HepG2 (cell line): ENCODE data around the gene PRODH. TPM values are rescaled to one million over a fixed set of nuclear protein-coding genes. Genes with fewer than 3 reads are reported as not detected.

ENCODE experiments used
- ATAC-seq: fragments of 200-7000 bp; cut with Tn5 transposase; 3 replicates; pipeline ENCODE4 v1.9.1; 2020; ENCODE audit warnings: mild to moderate bottlenecking, moderate library complexity
- BruUV-seq: library from RNA; stranded (reverse); fragments of 400-500 nt; replicated peaks from 2 replicates; lab custom pipeline; 2021; lab: Mats Ljungman, UMichigan
- CTCF ChIA-PET: fragments of 300-600 bp; formaldehyde crosslinking; extraction: SDS; loops from one replicate; lab custom pipeline; 2021; ENCODE audit warnings: low total read pairs, inconsistent platforms, low intra/inter-chr PET ratio; lab: Yijun Ruan, JAX
- POLR2A ChIA-PET: fragments of 350-600 bp; sonication (Branson Sonifier 250); formaldehyde crosslinking; loops from one replicate; lab custom pipeline; 2020; ENCODE audit warnings: antibody characterized with exemption, inconsistent platforms; lab: Yijun Ruan, JAX
- DNase-seq: peaks from one replicate; pipeline ENCODE4 v3.0.0-alpha.2; 2015; ENCODE audit warnings: low spot score
- FAIRE-seq: peaks from 3 replicates; lab custom pipeline; 2011; peaks lifted over from hg19 to GRCh38; lab: Jason Lieb, UNC
- H2AFZ ChIP-seq: one replicate; pipeline ENCODE4 v1.6.1; 2011; ENCODE audit warnings: low read length, inconsistent platforms
- H3K27ac ChIP-seq: fragments of 300-600 bp; 3 replicates; pipeline ENCODE4 v1.8.0; 2011; ENCODE audit warnings: mixed run types, mild to moderate bottlenecking, mixed read lengths, low read length, inconsistent platforms; ENCODE audit not compliant: insufficient read depth; ENCODE audit errors: extremely low read length
- H3K27me3 ChIP-seq, 2 experiments: fragments of 200-600 bp in 1 of 2; 2 replicates in 1 of 2; 3 replicates in 1 of 2; pipeline versions ENCODE4 v1.6.0 to v1.8.0; 2011; ENCODE audit warnings: low read length in 2 of 2, mild to moderate bottlenecking in 2 of 2, moderate library complexity in 2 of 2, inconsistent platforms in 1 of 2; ENCODE audit not compliant: insufficient read depth in 2 of 2, control insufficient read depth in 1 of 2
- H3K36me3 ChIP-seq, 2 experiments: fragments of 200-600 bp in 1 of 2; replicated peaks in 1 of 2; 2 replicates in 1 of 2; 3 replicates in 1 of 2; pipeline versions ENCODE4 v1.5.1 to v1.8.0; 2011; ENCODE audit warnings: low read length in 2 of 2, inconsistent platforms in 1 of 2; ENCODE audit not compliant: insufficient read depth in 2 of 2, control insufficient read depth in 1 of 2
- H3K4me1 ChIP-seq: 2 replicates; pipeline ENCODE4 v1.5.1; 2012; ENCODE audit warnings: low read length, inconsistent platforms; ENCODE audit not compliant: insufficient read depth
- H3K4me2 ChIP-seq: 2 replicates; pipeline ENCODE4 v1.6.0; 2011; ENCODE audit warnings: low read depth, low read length, inconsistent platforms
- H3K4me3 ChIP-seq, 3 experiments: fragments of 200-600 bp in 1 of 3; sonication (generic), shearing (Covaris generic) in 1 of 3; replicated peaks in 1 of 3; 2 replicates each; pipeline ENCODE4 v1.5.1; 2011 to 2016; ENCODE audit warnings: low read length in 3 of 3, inconsistent platforms in 2 of 3, low read depth in 2 of 3, mild to moderate bottlenecking in 2 of 3, control low read depth in 1 of 3, mixed read lengths in 1 of 3; ENCODE audit not compliant: insufficient read depth in 1 of 3
- H3K79me2 ChIP-seq: one replicate; pipeline ENCODE4 v1.6.1; 2011; ENCODE audit warnings: low read length, inconsistent platforms; ENCODE audit not compliant: insufficient read depth
- H3K9ac ChIP-seq: 2 replicates; pipeline ENCODE4 v1.6.0; 2011; ENCODE audit warnings: mild to moderate bottlenecking, low read depth, low read length, inconsistent platforms; ENCODE audit not compliant: insufficient read depth
- H3K9me3 ChIP-seq: 2 replicates; pipeline ENCODE4 v1.5.1; 2012; ENCODE audit warnings: mild to moderate bottlenecking, low read length
- H4K20me1 ChIP-seq: 2 replicates; pipeline ENCODE4 v1.6.0; 2011; ENCODE audit warnings: inconsistent platforms, mild to moderate bottlenecking, low read length, moderate library complexity; ENCODE audit not compliant: insufficient read depth
- ELK4 ChIP-seq: sonication (generic); formaldehyde crosslinking; IDR thresholded peaks from 2 replicates; pipeline ENCODE4 v1.9.0; 2021; ENCODE audit warnings: missing genetic modification reagents, borderline replicate concordance
- HNRNPL ChIP-seq: fragments of 200-400 bp; formaldehyde crosslinking; IDR thresholded peaks from 2 replicates; pipeline ENCODE4 v1.6.1; 2017; ENCODE audit warnings: mild to moderate bottlenecking, low read depth, low read length
- JARID2 ChIP-seq: sonication (generic); formaldehyde crosslinking; IDR thresholded peaks from 2 replicates; pipeline ENCODE4 v1.8.1; 2023; ENCODE audit warnings: missing genetic modification reagents, inconsistent platforms; ENCODE audit not compliant: insufficient replicate concordance
- NR2C2 ChIP-seq: sonication (generic); formaldehyde crosslinking; IDR thresholded peaks from 2 replicates; pipeline ENCODE4 v1.4.0; 2020; ENCODE audit warnings: missing genetic modification reagents, mild to moderate bottlenecking, moderate library complexity, borderline replicate concordance
- POLR2A ChIP-seq, 2 experiments: IDR thresholded peaks; 2 replicates each; pipeline ENCODE4 v1.6.1; 2011; ENCODE audit warnings: low read depth in 2 of 2, low read length in 2 of 2, mild to moderate bottlenecking in 1 of 2, moderate library complexity in 1 of 2; ENCODE audit not compliant: insufficient read depth in 1 of 2
- STAT6 ChIP-seq: sonication (generic); formaldehyde crosslinking; IDR thresholded peaks from 2 replicates; pipeline ENCODE4 v1.4.0; 2020; ENCODE audit warnings: missing genetic modification reagents, mild to moderate bottlenecking, borderline replicate concordance
- ZBTB21 ChIP-seq: sonication (generic); formaldehyde crosslinking; IDR thresholded peaks from 2 replicates; pipeline ENCODE4 v1.4.0; 2020; ENCODE audit warnings: missing genetic modification reagents
- ZNF275 ChIP-seq: sonication (generic); formaldehyde crosslinking; IDR thresholded peaks from 2 replicates; pipeline ENCODE4 v1.8.0; 2022; ENCODE audit warnings: missing genetic modification reagents, mild to moderate bottlenecking, inconsistent platforms, borderline replicate concordance
- ZNF33B ChIP-seq: sonication (generic); formaldehyde crosslinking; IDR thresholded peaks from 2 replicates; pipeline ENCODE4 v1.5.1; 2020; ENCODE audit warnings: mild to moderate bottlenecking, missing genetic modification reagents
- ZNF746 ChIP-seq: sonication (generic); formaldehyde crosslinking; IDR thresholded peaks from 2 replicates; pipeline ENCODE4 v1.8.0; 2022; ENCODE audit warnings: mild to moderate bottlenecking, missing genetic modification reagents
- ZNF878 ChIP-seq: sonication (generic); formaldehyde crosslinking; IDR thresholded peaks from 2 replicates; pipeline ENCODE4 v1.8.1; 2023; ENCODE audit warnings: mild to moderate bottlenecking, missing genetic modification reagents, moderate library complexity
- WGBS: methylation state at CpG from one replicate; pipeline ENCODE4 v1.1.6; 2017; ENCODE audit warnings: low lambda C conversion rate; 5-methylcytosine and 5-hydroxymethylcytosine counted together
- in situ Hi-C: cut with HindIII; loops from 2 replicates; pipeline ENCODE4 v1.10.0; 2017; ENCODE audit warnings: low pct_unique_long_range_greater_than_20kb; ENCODE audit not compliant: extremely low pct_ligation_motif_present
- intact Hi-C: fragments of 100-400 bp; cut with micrococcal nuclease; formaldehyde crosslinking; loops from one replicate; pipeline ENCODE4 v1.10.0; 2022; ENCODE audit not compliant: unreplicated experiment
- polyA plus RNA-seq, 8 experiments: library from polyadenylated mRNA; depleted of rRNA in 3 of 8; stranded (reverse) in 7 of 8; unstranded in 1 of 8; fragments of >200 nt; fragmentation: Illumina TruSeq in 4 of 8; extraction: Trizol in 4 of 8; gene quantifications; 2 replicates each; pipeline versions ENCODE4 v1.2.1 to v1.2.3, GENCODE V29; 2011 to 2016; ENCODE audit warnings: low read depth in 4 of 8, missing spikeins in 1 of 8, mixed read lengths in 1 of 8; ENCODE audit not compliant: insufficient read depth in 1 of 8
- total RNA-seq, 5 experiments: library from RNA; depleted of rRNA; stranded (reverse); fragments of >200 nt; fragmentation: Illumina TruSeq; extraction: Trizol; gene quantifications; 2 replicates each; pipeline ENCODE4 v1.2.3, GENCODE V29; 2016; ENCODE audit warnings: low read depth in 1 of 5

Gene PRODH
- total and polyA plus RNA-seq, 2 of the 13 experiments (the other 11 are each of a cell fraction or from before 2014, with no cell fraction given): 0.29 to 0.30 TPM

DNA sequence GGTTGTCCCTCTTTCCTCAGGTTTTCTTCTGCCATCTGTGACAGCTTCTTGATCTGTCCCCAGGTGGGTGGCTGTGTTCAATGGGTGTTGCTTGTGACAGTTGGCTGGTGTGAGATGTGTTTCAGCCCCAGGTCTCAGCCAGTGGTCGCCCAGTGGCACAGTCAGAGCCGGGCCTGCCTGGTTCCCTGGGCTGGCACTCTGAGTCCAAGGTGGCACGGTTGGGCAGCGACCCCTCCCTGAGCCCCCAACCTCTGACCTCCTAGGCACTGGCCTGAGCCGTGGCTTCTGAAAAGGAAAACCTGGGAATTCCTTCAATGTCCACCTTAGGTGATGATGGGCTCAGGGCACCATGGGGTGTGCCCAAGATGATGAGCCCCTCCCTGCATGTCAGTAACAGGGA is 14.0 kb upstream of the PRODH start:
- no peak for FAIRE-seq
- intact Hi-C loops: no loop called here
- H3K27ac ChIP-seq: no peak overlapping the region

GRCh38 chr22:18947905-18948304 is 11.8 kb upstream of the PRODH start:
- no TSS peak for BruUV-seq
- H3K79me2 ChIP-seq: no peaks in the 10 kb centered on the region
- H3K36me3 ChIP-seq: no peaks in the 10 kb centered on the region
- WGBS: 72% methylated on average over 12 of the region's 12 CpGs
- CTCF ChIA-PET: no interaction called here
- POLR2A ChIA-PET: no interaction called here
- H4K20me1 ChIP-seq: no peaks in the 10 kb centered on the region
- H3K4me3 ChIP-seq: no peak overlapping the region
- H3K27me3 ChIP-seq: peaks cover 0 to 7% of the 10 kb centered on the region in 2 experiments; a peak in 3 of 5 replicates
- H3K27ac ChIP-seq: no peak overlapping the region
- DNase-seq: no peak
- in situ Hi-C loops (no loop called here), intact Hi-C loops (no loop called here)
- no peaks in the 10 kb centered on the region for H3K4me1 ChIP-seq
- H2AFZ ChIP-seq: no peak overlapping the region
- no peaks in the 10 kb centered on the region for H3K9me3 ChIP-seq
- no peak for ATAC-seq
- H3K4me2 ChIP-seq: no peak overlapping the region
- FAIRE-seq: no peak
- H3K9ac ChIP-seq: no peak overlapping the region
- TF ChIP-seq ELK4: no peak
- no peak for TF ChIP-seq HNRNPL
- no peak for TF ChIP-seq NR2C2 (CRISPR knock-in tag)
- no peak for TF ChIP-seq JARID2 (CRISPR knock-in tag)
- TF ChIP-seq ZNF746 (CRISPR knock-in tag): no peak
- TF ChIP-seq STAT6: no peak

More for the DNA sequence above, 14.0 kb upstream of the PRODH start:
- TF ChIP-seq POLR2A (IDR thresholded peaks at IDR 0.05; ENCODE audit: insufficient read depth in 1 of 2, low read depth in 2 of 2, low read length in 2 of 2): no peak
- TF ChIP-seq ZNF878 (CRISPR knock-in tag): no peak
- no peak for TF ChIP-seq ZNF33B
- no peak for TF ChIP-seq ZNF275 (CRISPR knock-in tag)
- no peak for TF ChIP-seq ZBTB21
- H3K4me3 ChIP-seq: no peak overlapping the region
- H3K79me2 ChIP-seq: no peaks in the 10 kb centered on the region
- H4K20me1 ChIP-seq: no peaks in the 10 kb centered on the region
- no peak for ATAC-seq
- H3K4me1 ChIP-seq: no peaks in the 10 kb centered on the region
- H3K36me3 ChIP-seq: no peaks in the 10 kb centered on the region
- POLR2A ChIA-PET: no interaction called here
- no TSS peak for BruUV-seq
- WGBS: 0% methylated on average over 1 of the region's 5 CpGs
- H3K9ac ChIP-seq: no peak overlapping the region
- no peaks in the 10 kb centered on the region for H3K9me3 ChIP-seq
- in situ Hi-C loops: loop anchor here (25.0 kb wide), 2 partner anchors 1212 to 1337 kb away; partner anchors contain the start of gene CCDC188
- CTCF ChIA-PET: no interaction called here
- H3K4me2 ChIP-seq: no peak overlapping the region
- DNase-seq: no peak
- peaks cover 0 to 7% of the 10 kb centered on the region in 2 experiments; a peak in 3 of 5 replicates for H3K27me3 ChIP-seq
- no peak overlapping the region for H2AFZ ChIP-seq
